ENCODE data around the gene PRPSAP2.

The PRPSAP2 gene

DNA sequence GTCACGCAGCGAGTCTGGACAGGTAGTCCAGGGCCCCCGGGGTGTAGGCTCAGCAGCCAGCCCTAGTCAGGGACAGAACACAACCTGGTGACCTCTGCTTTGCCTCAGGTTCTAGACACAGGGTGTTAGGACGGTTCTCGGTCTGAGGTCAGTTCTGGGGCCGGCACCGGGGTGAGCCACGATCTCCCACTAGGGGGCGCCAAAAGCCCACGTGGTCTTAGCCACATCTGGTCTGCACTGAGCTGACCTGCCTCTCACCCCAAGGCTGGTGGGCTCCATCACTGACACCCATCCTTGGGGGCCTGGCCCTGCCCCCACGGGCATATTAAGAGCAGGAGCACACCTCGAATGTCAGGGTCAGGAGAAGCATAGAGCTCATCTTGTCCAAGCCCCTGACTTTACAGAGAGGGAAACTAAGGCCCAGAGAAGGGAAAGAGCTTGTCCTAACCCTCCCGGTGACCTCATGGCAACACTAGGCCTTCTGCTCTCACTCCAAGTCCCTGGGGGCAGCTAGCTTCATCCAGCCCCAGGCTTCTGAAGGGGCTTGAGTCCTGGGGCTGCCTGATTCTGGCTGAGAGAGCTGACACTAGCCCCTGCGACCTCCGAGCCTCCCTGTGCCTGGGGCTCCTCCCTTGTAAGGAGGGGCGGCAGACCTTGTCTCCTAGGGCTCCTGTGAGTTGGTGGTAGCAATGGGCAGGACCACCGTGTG lies 103.0 kb downstream of the PRPSAP2 start:
- in situ Hi-C loops (cut with MboI; ENCODE audit: low sequenced_read_pairs) = no loop called here

DNA sequence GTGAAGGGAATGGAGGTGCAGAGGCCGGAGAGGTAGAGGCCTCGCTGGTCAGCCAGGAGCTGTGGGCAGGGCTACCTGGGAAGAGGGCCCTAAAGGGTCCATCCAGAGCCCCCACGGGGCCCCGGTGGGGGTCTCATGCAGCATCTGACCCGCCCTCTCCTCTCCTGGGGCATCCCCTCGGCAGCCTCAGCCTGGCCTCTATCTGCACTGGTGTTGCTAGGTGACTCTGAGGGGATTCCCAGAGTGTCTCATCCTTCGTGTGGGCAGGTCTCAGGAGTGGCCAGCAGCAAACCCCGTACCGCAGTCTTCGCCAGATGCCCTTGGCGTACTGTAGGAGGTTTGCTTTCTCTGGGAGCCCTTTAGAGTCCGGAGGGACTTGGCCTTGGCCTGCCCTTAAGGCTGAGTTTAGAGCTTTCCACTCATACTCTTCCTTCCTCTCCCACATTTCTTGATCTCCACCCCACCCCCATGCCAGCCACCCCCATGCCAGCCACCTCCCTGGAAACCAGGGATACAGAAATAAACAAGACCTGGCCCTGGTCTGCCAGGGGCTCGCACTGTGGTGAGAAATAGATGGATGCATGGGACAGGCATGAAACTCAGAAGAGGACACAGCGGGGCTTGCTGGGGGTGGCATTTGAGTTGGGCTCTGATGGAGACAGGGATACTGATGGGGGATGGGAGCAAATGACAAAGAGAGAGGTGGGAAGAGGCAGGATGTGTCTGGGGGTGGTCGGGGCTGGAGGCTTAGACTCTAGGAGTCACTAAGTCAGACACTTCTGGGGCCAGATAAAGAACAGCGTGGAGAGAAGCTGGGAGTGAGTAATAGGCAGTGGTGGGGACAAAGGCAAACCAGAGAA lies 103.9 kb downstream of the PRPSAP2 start:
- in situ Hi-C loops (cut with MboI; ENCODE audit: low sequenced_read_pairs) = no loop called here

DNA sequence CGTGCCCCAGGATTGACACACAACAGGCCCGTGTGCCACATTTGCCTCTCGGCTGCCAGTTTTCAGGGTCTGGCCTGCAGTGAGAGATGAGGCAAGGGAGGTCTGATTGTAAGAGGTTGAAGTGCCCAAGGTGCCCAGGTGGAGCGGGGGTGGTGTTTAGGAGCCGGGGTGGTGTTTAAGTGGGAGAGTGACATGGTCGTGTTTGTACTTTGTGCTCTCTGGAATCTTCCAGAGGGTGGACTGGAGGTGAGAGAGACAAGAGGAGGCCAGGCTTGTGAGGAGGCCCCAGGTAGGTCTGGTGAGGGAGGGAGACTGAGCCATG lies 104.5 kb downstream of the PRPSAP2 start:
- in situ Hi-C loops (cut with MboI; ENCODE audit: low sequenced_read_pairs) = no loop called here

DNA sequence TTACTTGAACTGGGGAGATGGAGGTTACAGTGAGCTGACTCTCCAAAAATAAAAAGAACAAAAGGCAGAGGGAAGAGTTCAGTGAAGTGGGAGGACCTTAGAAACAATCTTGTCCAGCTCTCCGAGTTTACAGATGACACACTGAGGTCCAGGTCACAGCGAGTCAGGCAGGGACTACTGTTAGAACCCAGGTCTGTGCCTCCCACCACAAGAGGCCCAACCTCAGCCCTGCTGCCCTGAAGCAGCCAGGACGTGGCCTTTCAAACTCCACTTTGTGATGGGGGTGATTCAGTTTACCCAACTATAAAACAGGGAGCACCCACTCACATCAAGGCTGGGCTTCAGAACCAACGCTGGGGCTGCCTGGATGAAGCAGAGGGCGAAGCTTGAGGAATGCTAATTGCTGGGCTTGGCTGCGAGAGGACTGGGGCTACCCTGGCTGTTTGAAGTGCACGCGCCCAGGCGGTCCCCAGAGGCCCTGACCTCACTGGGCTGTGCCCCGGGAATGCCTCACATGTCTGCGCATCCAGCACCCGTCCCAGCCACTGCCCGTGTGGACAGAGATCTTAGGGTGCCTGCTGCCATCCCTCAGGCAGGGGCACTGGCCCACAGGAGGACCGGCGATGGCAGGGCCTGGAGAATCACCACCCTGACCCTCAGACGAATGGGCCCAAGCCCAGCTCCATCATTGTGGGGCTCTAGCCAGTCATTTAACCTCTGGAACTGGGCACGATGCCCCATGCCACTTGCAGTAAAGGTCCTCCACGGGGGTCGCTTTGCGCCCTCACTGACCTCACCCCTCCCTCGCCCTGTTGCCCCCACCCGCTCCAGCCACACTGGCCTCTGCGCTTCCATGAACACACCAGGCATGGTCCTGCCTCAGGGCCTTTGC lies 105.4 kb downstream of the PRPSAP2 start:
- in situ Hi-C loops (cut with MboI; ENCODE audit: low sequenced_read_pairs) = no loop called here

DNA sequence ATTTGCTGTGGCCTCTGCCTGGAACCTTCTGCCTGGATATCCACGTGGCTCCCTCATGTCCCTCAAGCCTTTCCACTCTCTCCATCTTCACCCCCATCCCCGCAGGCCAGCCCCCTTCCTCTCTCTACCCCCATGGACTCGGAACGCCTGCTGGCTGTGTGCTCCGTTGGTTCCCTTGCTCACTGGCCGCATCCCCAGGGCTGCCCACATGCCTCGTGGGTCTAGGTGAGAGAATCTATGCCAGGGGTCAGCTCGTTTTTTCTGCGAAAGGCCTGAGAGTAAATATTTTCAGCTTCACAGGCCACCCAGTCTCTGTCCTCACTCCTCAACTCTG lies 106.1 kb downstream of the PRPSAP2 start:
- in situ Hi-C loops (cut with MboI; ENCODE audit: low sequenced_read_pairs) = no loop called here

DNA sequence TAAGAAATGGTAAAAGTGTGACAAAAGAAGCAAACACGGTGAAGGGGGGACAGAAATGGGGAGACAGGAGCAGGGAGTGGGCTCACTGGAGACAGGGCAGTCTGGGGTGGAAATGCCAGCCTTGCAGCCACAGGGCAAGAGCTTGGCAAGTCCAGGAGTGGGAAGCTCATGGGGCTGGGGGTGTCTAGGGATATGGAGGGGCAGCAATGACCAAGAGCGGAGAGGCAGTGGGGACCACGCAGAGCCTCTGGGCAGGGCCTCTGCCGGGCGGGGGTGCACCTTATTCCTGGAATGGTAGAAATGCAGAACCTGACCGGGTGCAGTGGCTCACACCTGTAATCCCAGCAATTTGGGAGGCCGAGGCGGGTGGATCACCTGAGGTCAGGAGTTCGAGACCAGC lies 106.6 kb downstream of the PRPSAP2 start:
- in situ Hi-C loops (cut with MboI; ENCODE audit: low sequenced_read_pairs) = no loop called here

DNA sequence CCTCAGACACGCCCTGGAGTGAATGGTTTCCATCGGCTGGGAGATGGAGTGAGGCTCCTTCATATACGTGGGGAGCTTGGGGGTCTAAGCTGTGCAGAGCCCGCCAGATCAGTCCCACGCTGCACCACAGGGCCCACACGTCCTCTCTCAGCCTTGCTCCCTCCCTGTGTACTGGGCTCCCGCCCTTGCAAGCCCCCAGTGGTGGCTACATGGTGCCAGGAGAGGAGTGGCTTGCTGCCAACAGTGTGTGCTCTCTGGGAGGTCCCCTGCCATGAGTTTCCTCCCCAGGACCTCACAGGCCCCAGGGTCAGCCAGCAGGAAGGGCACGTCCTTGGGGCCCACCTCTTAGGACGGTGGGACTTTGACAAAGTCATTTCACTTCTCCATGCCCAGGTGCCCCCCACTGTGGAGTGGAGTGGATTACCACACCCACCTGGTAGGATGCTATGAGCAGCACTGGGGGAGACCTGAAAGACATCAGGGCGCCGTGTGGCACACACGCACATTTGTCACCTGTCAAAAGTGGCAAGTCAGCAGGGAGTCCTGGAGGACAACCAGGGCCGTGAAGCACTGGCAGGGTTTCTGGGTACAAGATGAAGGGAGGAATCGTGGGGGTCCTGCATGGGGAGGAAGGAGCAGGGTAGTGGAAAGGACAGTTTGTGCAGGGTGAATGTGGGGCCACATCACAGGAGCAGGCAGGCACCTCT lies 107.8 kb downstream of the PRPSAP2 start:
- in situ Hi-C loops (cut with MboI; ENCODE audit: low sequenced_read_pairs) = no loop called here

DNA sequence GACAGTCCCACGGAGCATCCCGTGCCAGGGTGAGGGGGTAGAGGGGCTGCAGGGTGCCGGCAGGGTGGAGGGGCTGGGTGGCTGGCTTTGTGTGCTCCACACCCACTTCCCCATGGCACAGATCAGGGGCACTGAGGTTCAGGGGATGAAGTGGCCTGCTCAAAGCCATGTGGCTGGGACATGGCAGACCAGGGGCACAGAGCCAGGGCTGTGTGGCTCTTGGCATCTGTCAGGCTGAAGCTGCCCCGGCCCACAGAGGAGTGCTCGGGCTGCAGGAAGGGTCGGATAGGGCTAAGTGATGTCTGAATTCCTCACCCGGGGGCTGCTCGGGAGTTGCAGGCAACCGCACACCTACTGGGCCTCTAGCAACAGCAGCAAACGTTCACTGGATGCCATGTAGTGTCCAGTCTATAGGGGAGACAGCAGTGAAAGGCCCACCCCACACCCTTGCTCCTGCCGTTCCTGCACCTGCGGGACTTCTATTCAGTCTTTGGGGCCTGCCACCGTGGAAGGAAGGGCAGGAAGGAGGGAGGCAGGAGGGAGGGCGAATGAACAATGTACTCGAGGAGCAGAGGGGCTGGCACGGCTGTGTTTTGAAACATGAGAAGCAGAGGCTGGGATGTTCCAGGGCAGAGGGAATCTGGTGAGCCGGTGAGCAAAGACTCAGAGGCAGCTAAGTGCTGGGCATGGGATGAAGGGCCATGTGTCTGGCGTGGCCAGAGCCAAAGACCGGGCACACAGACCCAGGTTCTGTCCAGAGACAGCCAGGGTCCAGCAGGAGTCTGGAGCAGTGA lies 109.1 kb downstream of the PRPSAP2 start:
- in situ Hi-C loops (cut with MboI; ENCODE audit: low sequenced_read_pairs) = no loop called here

DNA sequence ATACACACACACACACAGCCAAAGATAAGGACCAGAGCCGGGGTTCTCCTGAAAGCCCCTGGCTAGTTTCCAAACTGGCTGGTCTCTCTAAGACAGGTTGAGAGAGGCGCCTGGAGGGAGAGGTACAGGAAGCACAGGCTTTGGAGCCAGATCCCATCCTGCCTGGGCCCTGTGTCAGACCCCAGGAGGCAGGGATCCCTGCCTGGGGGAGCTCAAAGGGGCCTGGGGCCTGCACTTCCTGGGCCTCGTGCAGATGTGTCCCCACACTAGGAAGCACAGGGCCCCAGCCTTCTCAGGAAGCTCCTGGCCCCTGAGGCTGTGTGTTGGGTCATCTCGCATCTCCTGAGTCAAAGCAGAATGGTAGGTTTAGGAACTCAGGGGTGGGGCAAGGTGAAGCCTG lies 110.0 kb downstream of the PRPSAP2 start:
- in situ Hi-C loops (cut with MboI; ENCODE audit: low sequenced_read_pairs) = no loop called here

DNA sequence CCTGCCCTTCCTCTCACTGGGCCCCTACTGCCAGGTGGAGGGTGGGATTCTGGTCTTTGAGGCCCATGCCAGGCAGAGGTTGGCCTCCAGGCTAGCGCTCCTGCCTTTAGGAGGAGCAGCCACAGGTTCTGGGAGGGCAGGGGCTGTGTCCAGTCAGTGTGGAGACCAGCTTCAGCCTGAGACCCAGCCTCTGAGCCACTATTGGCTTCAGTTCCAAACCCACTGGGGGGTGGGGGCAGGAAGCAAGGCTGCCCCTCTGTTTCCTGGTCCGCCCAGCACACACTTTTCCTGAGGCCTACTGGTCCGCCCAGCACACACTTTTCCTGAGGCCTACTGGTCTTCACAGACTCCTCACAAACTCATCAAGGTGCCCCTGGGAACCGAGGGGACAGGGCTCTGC lies 110.4 kb downstream of the PRPSAP2 start:
- in situ Hi-C loops (cut with MboI; ENCODE audit: low sequenced_read_pairs) = no loop called here

DNA sequence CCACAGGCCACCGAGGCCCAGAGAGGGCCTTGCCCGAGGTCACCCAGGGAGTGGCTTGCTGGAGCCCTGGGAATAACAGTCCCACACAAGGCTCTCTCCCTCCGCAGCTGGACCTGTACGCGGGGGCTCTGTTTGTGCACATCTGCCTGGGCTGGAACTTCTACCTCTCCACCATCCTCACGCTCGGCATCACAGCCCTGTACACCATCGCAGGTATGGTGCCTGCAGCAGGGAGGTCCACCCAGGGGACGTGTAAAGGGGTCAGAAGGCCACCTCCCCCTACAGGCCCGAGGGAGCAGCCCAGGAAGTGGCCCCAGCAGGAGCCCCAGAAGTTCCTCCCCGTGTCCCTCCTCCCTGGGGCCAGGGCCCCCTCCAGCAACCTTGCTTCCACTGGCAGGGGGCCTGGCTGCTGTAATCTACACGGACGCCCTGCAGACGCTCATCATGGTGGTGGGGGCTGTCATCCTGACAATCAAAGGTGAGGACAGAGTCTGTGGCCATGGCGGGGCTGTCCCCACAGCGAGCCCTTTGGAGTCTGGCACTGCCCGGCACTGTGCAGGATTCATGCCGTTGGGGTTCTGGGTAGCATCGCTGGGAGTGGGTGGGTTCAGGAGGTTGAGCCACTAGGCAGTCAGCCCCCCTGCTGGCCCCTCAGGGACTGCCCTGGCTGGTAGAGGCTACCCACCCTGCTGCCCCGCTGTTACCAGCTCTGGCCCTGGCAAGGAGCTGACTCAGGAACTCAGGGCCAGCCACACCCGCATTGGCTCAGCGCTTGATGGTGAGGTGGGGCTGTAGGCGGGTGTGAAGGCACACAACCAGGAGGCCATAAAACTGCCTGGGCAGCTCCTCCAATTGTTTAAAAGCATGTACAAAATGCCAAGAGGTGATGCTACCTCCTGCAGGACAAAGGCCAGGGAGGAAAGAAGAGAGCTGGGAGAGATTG lies 111.3 kb downstream of the PRPSAP2 start:
- in situ Hi-C loops (cut with MboI; ENCODE audit: low sequenced_read_pairs) = no loop called here

DNA sequence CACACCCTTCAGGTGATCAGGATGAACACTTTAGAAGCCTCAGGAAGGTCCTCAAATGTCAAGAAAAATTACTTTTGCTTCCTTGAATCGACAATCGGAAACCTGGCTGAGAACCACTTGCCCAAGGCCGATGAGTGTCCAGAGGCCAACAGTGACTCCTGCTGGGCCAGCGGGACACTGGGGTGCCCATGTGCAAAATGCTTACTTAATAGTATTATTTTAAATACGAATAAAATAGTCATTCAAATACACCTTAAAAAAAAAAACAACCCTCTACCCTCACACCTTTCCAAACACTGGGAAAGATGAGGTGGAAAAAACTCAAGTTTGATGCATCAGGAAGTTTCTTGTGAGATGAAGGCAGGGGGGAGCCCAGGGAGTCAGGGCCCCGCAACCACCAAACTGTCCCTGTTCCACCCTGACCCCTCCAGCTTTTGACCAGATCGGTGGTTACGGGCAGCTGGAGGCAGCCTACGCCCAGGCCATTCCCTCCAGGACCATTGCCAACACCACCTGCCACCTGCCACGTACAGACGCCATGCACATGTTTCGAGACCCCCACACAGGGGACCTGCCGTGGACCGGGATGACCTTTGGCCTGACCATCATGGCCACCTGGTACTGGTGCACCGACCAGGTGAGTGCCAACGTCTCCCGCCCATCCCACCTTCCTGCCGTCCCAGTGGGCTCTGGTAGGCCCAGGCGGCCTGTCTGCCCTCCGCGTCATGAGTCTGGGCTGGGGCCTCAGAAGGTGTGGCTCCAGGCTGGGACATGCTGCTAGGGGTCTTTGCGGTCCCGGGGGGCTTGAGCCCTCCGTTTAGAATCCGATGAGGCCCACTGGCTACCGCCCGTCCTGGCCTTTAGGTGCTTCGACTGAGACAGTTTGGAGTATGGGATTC lies 112.9 kb downstream of the PRPSAP2 start:
- in situ Hi-C loops (cut with MboI; ENCODE audit: low sequenced_read_pairs) = no loop called here

DNA sequence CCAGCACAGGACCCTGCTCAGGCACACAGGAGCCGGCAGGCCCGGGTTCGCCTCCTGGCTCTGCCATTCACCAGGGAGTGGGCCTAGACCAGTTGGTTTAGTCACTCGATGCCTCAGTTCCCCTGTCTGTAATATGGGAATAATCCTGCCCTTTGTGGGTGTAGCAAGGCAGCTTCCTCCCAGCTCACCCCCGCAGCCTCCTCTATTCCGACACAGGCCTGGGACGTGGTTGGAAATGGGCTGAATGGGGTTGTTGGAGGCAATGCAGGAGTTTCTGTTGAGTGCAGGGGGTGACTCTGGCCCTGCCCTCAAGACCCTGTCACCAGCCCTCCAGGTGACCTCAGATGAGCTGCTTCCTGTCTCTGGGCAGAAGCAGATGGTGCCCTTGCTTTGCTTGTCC lies 113.9 kb downstream of the PRPSAP2 start:
- in situ Hi-C loops (cut with MboI; ENCODE audit: low sequenced_read_pairs) = no loop called here

DNA sequence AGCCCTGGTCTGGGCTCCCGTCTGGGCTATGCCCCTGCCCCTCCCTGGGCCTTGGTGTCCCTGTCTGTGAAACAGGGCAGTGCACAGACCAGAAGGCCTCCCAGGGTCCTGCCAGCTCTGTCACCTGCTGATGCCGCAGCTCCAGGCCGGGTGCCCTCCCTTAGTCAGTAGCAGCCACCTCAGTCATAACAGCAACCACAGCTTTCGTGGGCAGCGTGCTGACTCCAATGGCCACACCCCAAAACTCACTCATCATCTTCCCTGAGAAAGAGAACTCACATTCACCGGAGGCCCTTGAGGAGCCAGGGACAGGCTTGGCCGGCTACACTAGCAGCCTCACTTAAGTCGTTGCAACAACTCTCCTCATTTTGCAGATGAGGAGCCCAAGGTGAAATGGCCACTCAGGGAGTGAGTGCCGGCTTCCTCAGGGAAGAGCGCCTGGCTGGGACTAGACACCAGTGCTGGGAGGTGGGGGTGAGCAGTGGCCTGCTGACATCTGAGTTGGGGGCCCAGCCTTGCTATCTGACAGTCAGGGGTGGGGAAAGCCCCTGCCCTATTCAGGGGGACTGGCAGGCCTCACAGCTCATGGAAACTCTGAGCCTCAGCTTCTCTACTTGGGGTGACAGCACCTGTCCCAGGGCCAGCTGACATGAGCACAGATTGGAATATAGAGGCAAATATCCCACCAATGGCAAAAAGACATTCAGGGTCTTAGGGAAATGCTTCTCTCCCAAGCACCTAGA lies 116.6 kb downstream of the PRPSAP2 start:
- in situ Hi-C loops (cut with MboI; ENCODE audit: low sequenced_read_pairs) = no loop called here

DNA sequence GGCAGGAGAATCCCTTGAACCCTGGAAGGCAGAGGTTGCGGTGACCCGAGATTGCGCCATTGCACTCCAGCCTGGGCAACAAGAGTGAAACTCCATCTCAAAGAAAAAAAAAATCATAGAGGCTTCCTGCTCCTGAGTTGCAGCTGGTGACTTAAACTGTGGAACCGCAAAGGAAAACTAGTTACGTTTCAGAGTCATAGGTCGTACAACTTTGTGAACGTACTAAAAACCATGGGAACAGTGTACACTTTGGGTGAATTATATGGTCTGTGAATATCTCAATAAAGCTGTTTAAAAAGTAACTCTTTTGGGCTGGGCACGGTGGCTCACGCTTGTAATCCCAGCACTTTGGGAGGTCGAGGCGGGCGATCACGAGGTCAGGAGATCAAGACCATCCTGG lies 117.7 kb downstream of the PRPSAP2 start:
- in situ Hi-C loops (cut with MboI; ENCODE audit: low sequenced_read_pairs) = no loop called here

DNA sequence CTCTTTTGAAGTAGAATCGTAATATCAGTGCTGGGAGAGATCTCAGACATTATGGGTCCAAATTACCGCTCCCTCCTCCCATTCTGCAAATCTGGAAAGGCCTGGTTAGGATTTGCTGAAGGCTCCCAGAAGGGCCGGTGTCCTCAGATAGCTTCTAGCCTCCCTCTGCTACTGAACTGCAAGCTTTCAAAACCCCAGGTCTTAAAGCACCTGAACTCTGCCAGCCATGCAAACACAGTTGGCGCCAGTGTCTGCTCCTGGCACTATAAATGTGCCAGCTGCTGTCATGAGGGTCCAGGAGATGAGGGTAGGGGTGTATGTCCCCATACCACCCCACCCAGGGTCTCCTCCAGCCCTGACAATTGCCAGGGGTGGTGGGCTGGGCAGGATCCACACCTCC lies 118.3 kb downstream of the PRPSAP2 start:
- in situ Hi-C loops (cut with MboI; ENCODE audit: low sequenced_read_pairs) = no loop called here

DNA sequence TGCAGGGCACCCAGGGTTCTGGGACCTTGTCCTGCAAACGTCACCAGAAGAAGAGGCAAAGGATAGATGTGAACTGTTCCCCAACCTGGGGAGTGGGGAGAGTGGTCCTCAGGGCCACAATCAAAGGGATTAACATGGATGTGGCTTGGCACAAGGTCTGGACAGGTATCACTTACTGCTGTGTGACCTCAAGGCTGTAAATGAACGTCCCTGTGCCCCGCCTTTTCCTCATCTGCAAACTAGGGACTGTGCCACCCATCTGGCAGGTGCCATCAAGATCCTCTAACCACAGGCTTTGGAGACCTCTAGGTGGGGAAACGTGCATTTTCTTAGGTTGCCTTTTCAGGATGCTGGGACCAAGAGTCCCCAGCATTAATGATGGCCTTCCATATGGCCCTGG lies 119.1 kb downstream of the PRPSAP2 start:
- in situ Hi-C loops (cut with MboI; ENCODE audit: low sequenced_read_pairs) = no loop called here

DNA sequence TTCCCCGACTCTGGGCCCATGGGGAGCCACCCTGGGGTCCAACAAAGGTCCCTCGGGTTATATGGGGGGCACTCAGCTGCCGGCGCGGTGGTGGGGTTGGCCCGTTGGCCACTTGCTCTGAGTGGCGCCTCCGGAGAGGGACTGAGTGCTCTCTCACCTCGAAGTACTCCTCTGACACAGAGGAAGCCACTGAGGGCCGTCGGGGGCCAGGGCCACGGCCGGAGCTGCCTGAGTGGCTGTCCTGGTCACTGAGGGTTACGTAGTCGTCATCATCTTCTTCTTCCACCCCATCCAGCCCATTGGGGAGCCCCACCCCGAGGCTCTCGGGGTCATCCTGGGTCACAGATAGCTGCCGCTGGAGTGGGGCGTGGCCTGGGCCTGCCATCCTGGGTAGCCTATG lies 119.7 kb downstream of the PRPSAP2 start:
- in situ Hi-C loops (cut with MboI; ENCODE audit: low sequenced_read_pairs) = no loop called here
